ENCODE results near the gene GPR146.

Gene GPR146

GRCh38 chr7:1085266-1085665 lies 40.9 kb downstream of the GPR146 start:
- Histone ChIP-seq H3K36me3 (ENCODE audit: control insufficient read depth, insufficient read depth, low read length) (0 out of 2 replicates have a peak, but pooled peaks cover 4% of the 10 kb centered on the region), H3K9ac (ENCODE audit: low read length) (no peak overlapping the region), H3K9me3 (ENCODE audit: control insufficient read depth, insufficient read depth, low read depth, low read length) (no peaks in the 10 kb centered on the region), H3K4me3 (ENCODE audit: low read depth, low read length) (no peak overlapping the region), H3K4me1 (ENCODE audit: control insufficient read depth, insufficient read depth, low read length) (peaks cover 25% of the 10 kb centered on the region), H3K27ac (ENCODE audit: low read depth, low read length) (no peak overlapping the region), H3K27me3 (ENCODE audit: control insufficient read depth, insufficient read depth, low read length) (no peaks in the 10 kb centered on the region)

GRCh38 chr7:1085910-1086421 lies 41.6 kb downstream of the GPR146 start:
- H3K27ac ChIP-seq (ENCODE audit: low read depth, low read length): no peak overlapping the region
- no peaks in the 10 kb centered on the region for H3K27me3 ChIP-seq (ENCODE audit: control insufficient read depth, insufficient read depth, low read length)
- H3K9me3 ChIP-seq (ENCODE audit: control insufficient read depth, insufficient read depth, low read depth, low read length): no peaks in the 10 kb centered on the region
- H3K4me1 ChIP-seq (ENCODE audit: control insufficient read depth, insufficient read depth, low read length): peaks cover 25% of the 10 kb centered on the region
- H3K4me3 ChIP-seq (ENCODE audit: low read depth, low read length): no peak overlapping the region
- H3K36me3 ChIP-seq (ENCODE audit: control insufficient read depth, insufficient read depth, low read length): 0 out of 2 replicates have a peak, but pooled peaks cover 4% of the 10 kb centered on the region
- H3K9ac ChIP-seq (ENCODE audit: low read length): no peak overlapping the region

GRCh38 chr7:1086588-1087464 lies 42.5 kb downstream of the GPR146 start:
- H3K4me3 ChIP-seq (ENCODE audit: low read depth, low read length): peak overlapping the region; percentile 43
- peaks cover 25% of the 10 kb centered on the region for H3K4me1 ChIP-seq (ENCODE audit: control insufficient read depth, insufficient read depth, low read length)
- peaks cover 5% of the 10 kb centered on the region for H3K36me3 ChIP-seq (ENCODE audit: control insufficient read depth, insufficient read depth, low read length)
- peak overlapping the region; percentile 67; the same call in 1 of the 2 replicates for H3K27ac ChIP-seq (ENCODE audit: low read depth, low read length)
- H3K9me3 ChIP-seq (ENCODE audit: control insufficient read depth, insufficient read depth, low read depth, low read length): no peaks in the 10 kb centered on the region
- H3K9ac ChIP-seq (ENCODE audit: low read length): peak overlapping the region; percentile 58
- H3K27me3 ChIP-seq (ENCODE audit: control insufficient read depth, insufficient read depth, low read length): no peaks in the 10 kb centered on the region

GRCh38 chr7:1087465-1087814 lies 43.1 kb downstream of the GPR146 start:
- Histone ChIP-seq H3K4me3 (ENCODE audit: low read depth, low read length) (peak overlapping the region; percentile 43), H3K27ac (ENCODE audit: low read depth, low read length) (no peak overlapping the region), H3K27me3 (ENCODE audit: control insufficient read depth, insufficient read depth, low read length) (no peaks in the 10 kb centered on the region), H3K9ac (ENCODE audit: low read length) (no peak overlapping the region), H3K36me3 (ENCODE audit: control insufficient read depth, insufficient read depth, low read length) (peaks cover 9% of the 10 kb centered on the region), H3K9me3 (ENCODE audit: control insufficient read depth, insufficient read depth, low read depth, low read length) (no peaks in the 10 kb centered on the region), H3K4me1 (ENCODE audit: control insufficient read depth, insufficient read depth, low read length) (peaks cover 25% of the 10 kb centered on the region)

- Histone ChIP-seq H3K4me3 (ENCODE audit: low read depth, low read length) (peak within 1 kb of the TSS; percentile 43), H3K4me1 (ENCODE audit: control insufficient read depth, insufficient read depth, low read length) (peaks cover 25% of the 10 kb centered on the region), H3K36me3 (ENCODE audit: control insufficient read depth, insufficient read depth, low read length) (peaks cover 12% of the 10 kb centered on the region), H3K9me3 (ENCODE audit: control insufficient read depth, insufficient read depth, low read depth, low read length) (no peaks in the 10 kb centered on the region), H3K27me3 (ENCODE audit: control insufficient read depth, insufficient read depth, low read length) (no peaks in the 10 kb centered on the region), H3K27ac (ENCODE audit: low read depth, low read length) (no peak within 1 kb of the TSS; the same call in 1 of the 2 replicates), H3K9ac (ENCODE audit: low read length) (peak within 1 kb of the TSS; percentile 58)
Measured at GRCh38 chr7:1087952-1088920, 43.9 kb downstream of the GPR146 start, which contains the start of gene GPER1. TSS of gene GPER1 (plus strand) at chr7:1088113. CDS start at chr7:1091729, 3,616 bp downstream.

GRCh38 chr7:1090236-1090635 lies 45.9 kb downstream of the GPR146 start:
- Histone ChIP-seq H3K9ac (ENCODE audit: low read length) (no peak overlapping the region), H3K27ac (ENCODE audit: low read depth, low read length) (no peak overlapping the region), H3K36me3 (ENCODE audit: control insufficient read depth, insufficient read depth, low read length) (peaks cover 8% of the 10 kb centered on the region), H3K9me3 (ENCODE audit: control insufficient read depth, insufficient read depth, low read depth, low read length) (no peaks in the 10 kb centered on the region), H3K4me1 (ENCODE audit: control insufficient read depth, insufficient read depth, low read length) (peaks cover 25% of the 10 kb centered on the region), H3K4me3 (ENCODE audit: low read depth, low read length) (no peak overlapping the region), H3K27me3 (ENCODE audit: control insufficient read depth, insufficient read depth, low read length) (no peaks in the 10 kb centered on the region)

- H3K27me3 ChIP-seq (ENCODE audit: control insufficient read depth, insufficient read depth, low read length): no peaks in the 10 kb centered on the region
- H3K36me3 ChIP-seq (ENCODE audit: control insufficient read depth, insufficient read depth, low read length): peaks cover 8% of the 10 kb centered on the region
- peaks cover 25% of the 10 kb centered on the region for H3K4me1 ChIP-seq (ENCODE audit: control insufficient read depth, insufficient read depth, low read length)
- no peak overlapping the region for H3K27ac ChIP-seq (ENCODE audit: low read depth, low read length)
- no peak overlapping the region for H3K9ac ChIP-seq (ENCODE audit: low read length)
- H3K4me3 ChIP-seq (ENCODE audit: low read depth, low read length): no peak overlapping the region
- H3K9me3 ChIP-seq (ENCODE audit: control insufficient read depth, insufficient read depth, low read depth, low read length): no peaks in the 10 kb centered on the region
Measured at GRCh38 chr7:1090686-1091643, 46.6 kb downstream of the GPR146 start.

- no peaks in the 10 kb centered on the region for H3K27me3 ChIP-seq (ENCODE audit: control insufficient read depth, insufficient read depth, low read length)
- no peak overlapping the region for H3K27ac ChIP-seq (ENCODE audit: low read depth, low read length)
- no peak overlapping the region for H3K9ac ChIP-seq (ENCODE audit: low read length)
- H3K9me3 ChIP-seq (ENCODE audit: control insufficient read depth, insufficient read depth, low read depth, low read length): no peaks in the 10 kb centered on the region
- H3K4me1 ChIP-seq (ENCODE audit: control insufficient read depth, insufficient read depth, low read length): peaks cover 24% of the 10 kb centered on the region
- no peak overlapping the region for H3K4me3 ChIP-seq (ENCODE audit: low read depth, low read length)
- peaks cover 8% of the 10 kb centered on the region for H3K36me3 ChIP-seq (ENCODE audit: control insufficient read depth, insufficient read depth, low read length)
Measured at GRCh38 chr7:1091644-1092027, 47.3 kb downstream of the GPR146 start.

GRCh38 chr7:1092161-1092632 lies 47.9 kb downstream of the GPR146 start:
- peaks cover 8% of the 10 kb centered on the region for H3K36me3 ChIP-seq (ENCODE audit: control insufficient read depth, insufficient read depth, low read length)
- no peaks in the 10 kb centered on the region for H3K9me3 ChIP-seq (ENCODE audit: control insufficient read depth, insufficient read depth, low read depth, low read length)
- H3K4me1 ChIP-seq (ENCODE audit: control insufficient read depth, insufficient read depth, low read length): peaks cover 20% of the 10 kb centered on the region
- no peak overlapping the region for H3K4me3 ChIP-seq (ENCODE audit: low read depth, low read length)
- H3K9ac ChIP-seq (ENCODE audit: low read length): no peak overlapping the region
- no peak overlapping the region for H3K27ac ChIP-seq (ENCODE audit: low read depth, low read length)
- no peaks in the 10 kb centered on the region for H3K27me3 ChIP-seq (ENCODE audit: control insufficient read depth, insufficient read depth, low read length)
